Measurements from ENCODE around the gene FLG.

FLG gene

GRCh38 chr1:152325111-152325510 is at the start of gene FLG:
Gene FLG (minus strand): TSS chr1:152325239. CDS start chr1:152315456, 9,783 bp downstream.
- Histone ChIP-seq H3K27me3 (ENCODE audit: control insufficient read depth, insufficient read depth, low read length) (no peaks in the 10 kb centered on the region), H3K36me3 (ENCODE audit: control insufficient read depth, insufficient read depth, low read length) (no peaks in the 10 kb centered on the region), H3K4me3 (ENCODE audit: low read length) (no peak within 1 kb of the TSS), H3K9me3 (ENCODE audit: control insufficient read depth, low read length) (no peaks in the 10 kb centered on the region), H3K9ac (ENCODE audit: low read length) (no peak within 1 kb of the TSS), H3K4me1 (ENCODE audit: control insufficient read depth, insufficient read depth, low read length) (no peaks in the 10 kb centered on the region)

GRCh38 chr1:152374451-152374850 is 49.4 kb upstream of the FLG start:
- H3K9me3 ChIP-seq (ENCODE audit: control insufficient read depth, low read length), result no peaks in the 10 kb centered on the region

GRCh38 chr1:152372672-152373071 is 47.6 kb upstream of the FLG start:
- Histone ChIP-seq H3K9ac (ENCODE audit: low read length) (no peak overlapping the region), H3K4me3 (ENCODE audit: low read length) (no peak overlapping the region), H3K4me1 (ENCODE audit: control insufficient read depth, insufficient read depth, low read length) (no peaks in the 10 kb centered on the region), H3K36me3 (ENCODE audit: control insufficient read depth, insufficient read depth, low read length) (no peaks in the 10 kb centered on the region), H3K27me3 (ENCODE audit: control insufficient read depth, insufficient read depth, low read length) (peaks cover 3% of the 10 kb centered on the region), H3K9me3 (ENCODE audit: control insufficient read depth, low read length) (no peaks in the 10 kb centered on the region)

More at GRCh38 chr1:152374451-152374850, 49.4 kb upstream of the FLG start:
- peaks cover 3% of the 10 kb centered on the region for H3K27me3 ChIP-seq (ENCODE audit: control insufficient read depth, insufficient read depth, low read length)
- H3K4me3 ChIP-seq (ENCODE audit: low read length), result no peak overlapping the region
- H3K9ac ChIP-seq (ENCODE audit: low read length), result no peak overlapping the region
- no peaks in the 10 kb centered on the region for H3K4me1 ChIP-seq (ENCODE audit: control insufficient read depth, insufficient read depth, low read length)
- H3K36me3 ChIP-seq (ENCODE audit: control insufficient read depth, insufficient read depth, low read length), result no peaks in the 10 kb centered on the region

GRCh38 chr1:152367436-152367835 is 42.4 kb upstream of the FLG start:
- no peaks in the 10 kb centered on the region for H3K27me3 ChIP-seq (ENCODE audit: control insufficient read depth, insufficient read depth, low read length)
- H3K36me3 ChIP-seq (ENCODE audit: control insufficient read depth, insufficient read depth, low read length), result no peaks in the 10 kb centered on the region
- H3K9me3 ChIP-seq (ENCODE audit: control insufficient read depth, low read length), result no peaks in the 10 kb centered on the region
- H3K4me3 ChIP-seq (ENCODE audit: low read length), result no peak overlapping the region
- H3K4me1 ChIP-seq (ENCODE audit: control insufficient read depth, insufficient read depth, low read length), result no peaks in the 10 kb centered on the region
- no peak overlapping the region for H3K9ac ChIP-seq (ENCODE audit: low read length)

GRCh38 chr1:152359906-152360305 is 34.9 kb upstream of the FLG start, which contains the start of gene FLG2:
Gene FLG2 (minus strand): TSS chr1:152360006. CDS start chr1:152358884, 1,122 bp downstream.
- Histone ChIP-seq H3K4me1 (ENCODE audit: control insufficient read depth, insufficient read depth, low read length) (peaks cover 20% of the 10 kb centered on the region), H3K9me3 (ENCODE audit: control insufficient read depth, low read length) (no peaks in the 10 kb centered on the region), H3K36me3 (ENCODE audit: control insufficient read depth, insufficient read depth, low read length) (no peaks in the 10 kb centered on the region), H3K9ac (ENCODE audit: low read length) (no peak within 1 kb of the TSS), H3K4me3 (ENCODE audit: low read length) (no peak within 1 kb of the TSS), H3K27me3 (ENCODE audit: control insufficient read depth, insufficient read depth, low read length) (no peaks in the 10 kb centered on the region)

GRCh38 chr1:152356736-152357135 is 31.7 kb upstream of the FLG start:
- H3K36me3 ChIP-seq (ENCODE audit: control insufficient read depth, insufficient read depth, low read length), result no peaks in the 10 kb centered on the region
- H3K4me3 ChIP-seq (ENCODE audit: low read length), result no peak overlapping the region
- no peaks in the 10 kb centered on the region for H3K27me3 ChIP-seq (ENCODE audit: control insufficient read depth, insufficient read depth, low read length)
- H3K4me1 ChIP-seq (ENCODE audit: control insufficient read depth, insufficient read depth, low read length), result peaks cover 20% of the 10 kb centered on the region
- no peak overlapping the region for H3K9ac ChIP-seq (ENCODE audit: low read length)
- H3K9me3 ChIP-seq (ENCODE audit: control insufficient read depth, low read length), result no peaks in the 10 kb centered on the region

- H3K4me3 ChIP-seq (ENCODE audit: low read length), result no peak overlapping the region
- no peaks in the 10 kb centered on the region for H3K36me3 ChIP-seq (ENCODE audit: control insufficient read depth, insufficient read depth, low read length)
- H3K4me1 ChIP-seq (ENCODE audit: control insufficient read depth, insufficient read depth, low read length), result no peaks in the 10 kb centered on the region
- no peaks in the 10 kb centered on the region for H3K27me3 ChIP-seq (ENCODE audit: control insufficient read depth, insufficient read depth, low read length)
- no peak overlapping the region for H3K9ac ChIP-seq (ENCODE audit: low read length)
- no peaks in the 10 kb centered on the region for H3K9me3 ChIP-seq (ENCODE audit: control insufficient read depth, low read length)
Measured at GRCh38 chr1:152349611-152350010, 24.6 kb upstream of the FLG start.

- H3K9ac ChIP-seq (ENCODE audit: low read length), result no peak overlapping the region
- H3K36me3 ChIP-seq (ENCODE audit: control insufficient read depth, insufficient read depth, low read length), result no peaks in the 10 kb centered on the region
- no peak overlapping the region for H3K4me3 ChIP-seq (ENCODE audit: low read length)
- no peaks in the 10 kb centered on the region for H3K9me3 ChIP-seq (ENCODE audit: control insufficient read depth, low read length)
- no peaks in the 10 kb centered on the region for H3K27me3 ChIP-seq (ENCODE audit: control insufficient read depth, insufficient read depth, low read length)
- H3K4me1 ChIP-seq (ENCODE audit: control insufficient read depth, insufficient read depth, low read length), result no peaks in the 10 kb centered on the region
Measured at GRCh38 chr1:152348447-152348846, 23.4 kb upstream of the FLG start.

GRCh38 chr1:152347116-152347728 is 22.2 kb upstream of the FLG start:
- no peak overlapping the region for H3K9ac ChIP-seq (ENCODE audit: low read length)
- H3K27me3 ChIP-seq (ENCODE audit: control insufficient read depth, insufficient read depth, low read length), result no peaks in the 10 kb centered on the region
- H3K36me3 ChIP-seq (ENCODE audit: control insufficient read depth, insufficient read depth, low read length), result no peaks in the 10 kb centered on the region
- H3K4me1 ChIP-seq (ENCODE audit: control insufficient read depth, insufficient read depth, low read length), result no peaks in the 10 kb centered on the region
- no peak overlapping the region for H3K4me3 ChIP-seq (ENCODE audit: low read length)
- H3K9me3 ChIP-seq (ENCODE audit: control insufficient read depth, low read length), result no peaks in the 10 kb centered on the region

- Histone ChIP-seq H3K4me3 (ENCODE audit: low read length) (no peak overlapping the region), H3K4me1 (ENCODE audit: control insufficient read depth, insufficient read depth, low read length) (no peaks in the 10 kb centered on the region), H3K9me3 (ENCODE audit: control insufficient read depth, low read length) (no peaks in the 10 kb centered on the region), H3K9ac (ENCODE audit: low read length) (no peak overlapping the region), H3K36me3 (ENCODE audit: control insufficient read depth, insufficient read depth, low read length) (no peaks in the 10 kb centered on the region), H3K27me3 (ENCODE audit: control insufficient read depth, insufficient read depth, low read length) (no peaks in the 10 kb centered on the region)
Measured at GRCh38 chr1:152344438-152344837, 19.4 kb upstream of the FLG start.

- H3K4me1 ChIP-seq (ENCODE audit: control insufficient read depth, insufficient read depth, low read length), result no peaks in the 10 kb centered on the region
- no peak overlapping the region for H3K4me3 ChIP-seq (ENCODE audit: low read length)
- no peaks in the 10 kb centered on the region for H3K27me3 ChIP-seq (ENCODE audit: control insufficient read depth, insufficient read depth, low read length)
- no peaks in the 10 kb centered on the region for H3K36me3 ChIP-seq (ENCODE audit: control insufficient read depth, insufficient read depth, low read length)
- no peak overlapping the region for H3K9ac ChIP-seq (ENCODE audit: low read length)
- H3K9me3 ChIP-seq (ENCODE audit: control insufficient read depth, low read length), result no peaks in the 10 kb centered on the region
Measured at GRCh38 chr1:152343006-152343405, 18.0 kb upstream of the FLG start.

GRCh38 chr1:152335399-152335798 is 10.4 kb upstream of the FLG start:
- Histone ChIP-seq H3K9ac (ENCODE audit: low read length) (no peak overlapping the region), H3K4me3 (ENCODE audit: low read length) (no peak overlapping the region), H3K27me3 (ENCODE audit: control insufficient read depth, insufficient read depth, low read length) (no peaks in the 10 kb centered on the region), H3K4me1 (ENCODE audit: control insufficient read depth, insufficient read depth, low read length) (no peaks in the 10 kb centered on the region), H3K9me3 (ENCODE audit: control insufficient read depth, low read length) (no peaks in the 10 kb centered on the region), H3K36me3 (ENCODE audit: control insufficient read depth, insufficient read depth, low read length) (no peaks in the 10 kb centered on the region)

All from mucosa of stomach (tissue), 1 donor.